OCI-LY7 (cell line): ENCODE data around the gene EXOC1L.

Experiments
- EZH2phosphoT487 ChIP-seq: fragments of 200-600 bp; sonication (generic); IDR thresholded peaks from 2 replicates; pipeline ENCODE4 v1.6.1; 2018; ENCODE audit warnings: low read depth, borderline replicate concordance, mild to moderate bottlenecking, mixed run types, antibody characterized with exemption, low read length, moderate library complexity, mixed read lengths
- TF ChIP-seq, protein P1 (sequence below): fragments of 200-600 bp; sonication (generic); conservative IDR thresholded peaks from 2 replicates; pipeline ENCODE4 v1.5.1; 2014; ENCODE audit warnings: mild to moderate bottlenecking, antibody characterized with exemption, low read length, moderate library complexity, mixed read lengths

DNA sequence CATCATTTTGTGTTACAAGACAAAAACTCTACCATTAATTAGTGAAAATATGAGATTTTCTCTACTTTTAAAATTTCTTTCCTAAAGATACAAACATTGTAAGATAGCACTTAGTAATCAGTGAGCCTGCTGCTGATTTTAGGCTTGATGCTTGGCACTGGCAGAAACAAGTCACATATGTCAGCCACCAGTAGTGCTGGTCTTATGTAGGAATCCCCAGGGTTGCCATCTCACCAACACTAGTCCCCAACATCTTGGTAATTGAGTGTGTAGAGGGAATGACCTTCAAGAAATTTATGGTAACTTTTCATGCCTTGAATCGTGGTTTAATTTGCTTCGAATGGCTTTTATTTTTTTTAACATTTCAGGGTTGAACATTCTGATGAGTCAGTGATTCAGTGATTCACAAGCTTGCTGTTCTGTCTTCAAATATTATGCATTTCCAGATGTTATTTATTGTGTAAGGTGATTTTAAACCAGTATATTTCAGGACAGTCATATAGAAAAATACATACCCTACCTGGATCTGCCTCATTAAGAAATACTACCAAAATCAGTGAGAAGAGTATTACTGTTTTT is 45.7 kb downstream of the EXOC1L start:
- TF ChIP-seq, protein P1, sequence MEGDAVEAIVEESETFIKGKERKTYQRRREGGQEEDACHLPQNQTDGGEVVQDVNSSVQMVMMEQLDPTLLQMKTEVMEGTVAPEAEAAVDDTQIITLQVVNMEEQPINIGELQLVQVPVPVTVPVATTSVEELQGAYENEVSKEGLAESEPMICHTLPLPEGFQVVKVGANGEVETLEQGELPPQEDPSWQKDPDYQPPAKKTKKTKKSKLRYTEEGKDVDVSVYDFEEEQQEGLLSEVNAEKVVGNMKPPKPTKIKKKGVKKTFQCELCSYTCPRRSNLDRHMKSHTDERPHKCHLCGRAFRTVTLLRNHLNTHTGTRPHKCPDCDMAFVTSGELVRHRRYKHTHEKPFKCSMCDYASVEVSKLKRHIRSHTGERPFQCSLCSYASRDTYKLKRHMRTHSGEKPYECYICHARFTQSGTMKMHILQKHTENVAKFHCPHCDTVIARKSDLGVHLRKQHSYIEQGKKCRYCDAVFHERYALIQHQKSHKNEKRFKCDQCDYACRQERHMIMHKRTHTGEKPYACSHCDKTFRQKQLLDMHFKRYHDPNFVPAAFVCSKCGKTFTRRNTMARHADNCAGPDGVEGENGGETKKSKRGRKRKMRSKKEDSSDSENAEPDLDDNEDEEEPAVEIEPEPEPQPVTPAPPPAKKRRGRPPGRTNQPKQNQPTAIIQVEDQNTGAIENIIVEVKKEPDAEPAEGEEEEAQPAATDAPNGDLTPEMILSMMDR = no peak
- no peak for TF ChIP-seq EZH2phosphoT487
